HepG2 (cell line): ENCODE data around the gene NSMCE1. TPM values are rescaled to one million over a fixed set of nuclear protein-coding genes. Genes with fewer than 3 reads are reported as not detected.

Experiments used
- BCL3 ChIP-seq: sonication (generic); formaldehyde crosslinking; IDR thresholded peaks from 2 replicates; pipeline ENCODE4 v1.5.1; 2020; ENCODE audit warnings: mild to moderate bottlenecking, missing genetic modification reagents, moderate library complexity
- CREB1 ChIP-seq, 2 experiments: fragments of 450-650 bp in 1 of 2; IDR thresholded peaks; 2 replicates each; pipeline ENCODE4 v1.6.1; 2016 to 2017; ENCODE audit warnings: control low read depth in 1 of 2, mild to moderate bottlenecking in 1 of 2, missing compliant biosample characterization in 1 of 2, missing genetic modification characterization in 1 of 2
- DNMT1 ChIP-seq: sonication (generic); formaldehyde crosslinking; IDR thresholded peaks from 2 replicates; pipeline ENCODE4 v1.5.1; 2020; ENCODE audit warnings: mild to moderate bottlenecking, missing genetic modification reagents
- MXD1 ChIP-seq: sonication (generic); formaldehyde crosslinking; IDR thresholded peaks from 2 replicates; pipeline ENCODE4 v1.4.0; 2020; ENCODE audit warnings: mild to moderate bottlenecking, missing genetic modification reagents
- RORA ChIP-seq: sonication (generic); formaldehyde crosslinking; IDR thresholded peaks from 2 replicates; pipeline ENCODE4 v1.5.0; 2020; ENCODE audit warnings: mild to moderate bottlenecking, missing genetic modification reagents, moderate library complexity
- THAP7 ChIP-seq: sonication (generic); formaldehyde crosslinking; IDR thresholded peaks from 2 replicates; pipeline ENCODE4 v1.8.1; 2023; ENCODE audit warnings: mild to moderate bottlenecking, missing genetic modification reagents
- ZKSCAN1 ChIP-seq: fragments of 150-350 bp; IDR thresholded peaks from 2 replicates; pipeline ENCODE4 v1.6.1; 2014; ENCODE audit warnings: low read length
- ZNF318 ChIP-seq: sonication (generic); formaldehyde crosslinking; IDR thresholded peaks from 2 replicates; pipeline ENCODE4 v1.4.0; 2020; ENCODE audit warnings: mild to moderate bottlenecking, missing genetic modification reagents
- ZNF383 ChIP-seq: sonication (generic); formaldehyde crosslinking; IDR thresholded peaks from 2 replicates; pipeline ENCODE4 v1.4.0; 2020; ENCODE audit warnings: missing genetic modification reagents, mild to moderate bottlenecking, borderline replicate concordance
- ZNF780A ChIP-seq: sonication (generic); formaldehyde crosslinking; IDR thresholded peaks from 2 replicates; pipeline ENCODE4 v1.8.0; 2022; ENCODE audit warnings: mild to moderate bottlenecking, missing genetic modification reagents, moderate library complexity
- polyA plus RNA-seq, 8 experiments: library from polyadenylated mRNA; depleted of rRNA in 3 of 8; stranded (reverse) in 7 of 8; unstranded in 1 of 8; fragments of >200 nt; fragmentation: Illumina TruSeq in 4 of 8; extraction: Trizol in 4 of 8; gene quantifications; 2 replicates each; pipeline versions ENCODE4 v1.2.1 to v1.2.3, GENCODE V29; 2011 to 2016; ENCODE audit warnings: low read depth in 4 of 8, missing spikeins in 1 of 8, mixed read lengths in 1 of 8; ENCODE audit not compliant: insufficient read depth in 1 of 8
- total RNA-seq, 5 experiments: library from RNA; depleted of rRNA; stranded (reverse); fragments of >200 nt; fragmentation: Illumina TruSeq; extraction: Trizol; gene quantifications; 2 replicates each; pipeline ENCODE4 v1.2.3, GENCODE V29; 2016; ENCODE audit warnings: low read depth in 1 of 5
- TF ChIP-seq, protein P1 (sequence below): sonication (generic); formaldehyde crosslinking; IDR thresholded peaks from 2 replicates; pipeline ENCODE4 v1.4.0; 2020; ENCODE audit warnings: missing genetic modification reagents, borderline replicate concordance

NSMCE1 gene
- total and polyA plus RNA-seq, 2 of the 13 experiments (the other 11 are each of a cell fraction or from before 2014, with no cell fraction given), result 42.7 to 52.9 TPM

- TF ChIP-seq ZNF318 (CRISPR knock-in tag) (no peak), ZNF780A (CRISPR knock-in tag) (0 out of 2 replicates have a peak, but pooled peaks have one; percentile 22), ZKSCAN1 (no peak), THAP7 (peak; percentile 62; the same call in 1 of the 2 replicates), BCL3 (CRISPR knock-in tag) (no peak), RORA (CRISPR knock-in tag) (no peak), MXD1 (CRISPR knock-in tag) (peak; percentile 74), CREB1 (IDR thresholded peaks at IDR 0.05) (peak; percentile 96), CREB1 (CRISPR knock-in tag; IDR thresholded peaks at IDR 0.05) (peak; percentile 98), DNMT1 (CRISPR knock-in tag) (no peak), ZNF383 (CRISPR knock-in tag) (no peak)
- TF ChIP-seq, protein P1, sequence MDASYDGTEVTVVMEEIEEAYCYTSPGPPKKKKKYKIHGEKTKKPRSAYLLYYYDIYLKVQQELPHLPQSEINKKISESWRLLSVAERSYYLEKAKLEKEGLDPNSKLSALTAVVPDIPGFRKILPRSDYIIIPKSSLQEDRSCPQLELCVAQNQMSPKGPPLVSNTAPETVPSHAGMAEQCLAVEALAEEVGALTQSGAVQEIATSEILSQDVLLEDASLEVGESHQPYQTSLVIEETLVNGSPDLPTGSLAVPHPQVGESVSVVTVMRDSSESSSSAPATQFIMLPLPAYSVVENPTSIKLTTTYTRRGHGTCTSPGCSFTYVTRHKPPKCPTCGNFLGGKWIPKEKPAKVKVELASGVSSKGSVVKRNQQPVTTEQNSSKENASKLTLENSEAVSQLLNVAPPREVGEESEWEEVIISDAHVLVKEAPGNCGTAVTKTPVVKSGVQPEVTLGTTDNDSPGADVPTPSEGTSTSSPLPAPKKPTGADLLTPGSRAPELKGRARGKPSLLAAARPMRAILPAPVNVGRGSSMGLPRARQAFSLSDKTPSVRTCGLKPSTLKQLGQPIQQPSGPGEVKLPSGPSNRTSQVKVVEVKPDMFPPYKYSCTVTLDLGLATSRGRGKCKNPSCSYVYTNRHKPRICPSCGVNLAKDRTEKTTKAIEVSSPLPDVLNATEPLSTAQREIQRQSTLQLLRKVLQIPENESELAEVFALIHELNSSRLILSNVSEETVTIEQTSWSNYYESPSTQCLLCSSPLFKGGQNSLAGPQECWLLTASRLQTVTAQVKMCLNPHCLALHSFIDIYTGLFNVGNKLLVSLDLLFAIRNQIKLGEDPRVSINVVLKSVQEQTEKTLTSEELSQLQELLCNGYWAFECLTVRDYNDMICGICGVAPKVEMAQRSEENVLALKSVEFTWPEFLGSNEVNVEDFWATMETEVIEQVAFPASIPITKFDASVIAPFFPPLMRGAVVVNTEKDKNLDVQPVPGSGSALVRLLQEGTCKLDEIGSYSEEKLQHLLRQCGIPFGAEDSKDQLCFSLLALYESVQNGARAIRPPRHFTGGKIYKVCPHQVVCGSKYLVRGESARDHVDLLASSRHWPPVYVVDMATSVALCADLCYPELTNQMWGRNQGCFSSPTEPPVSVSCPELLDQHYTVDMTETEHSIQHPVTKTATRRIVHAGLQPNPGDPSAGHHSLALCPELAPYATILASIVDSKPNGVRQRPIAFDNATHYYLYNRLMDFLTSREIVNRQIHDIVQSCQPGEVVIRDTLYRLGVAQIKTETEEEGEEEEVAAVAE (CRISPR knock-in tag), result no peak
These were observed at the start of gene NSMCE1 (continued) for GRCh38 chr16:27268376-27269299.
